GM12874 (cell line): ENCODE measurements around the gene PPIB.

Experiments
- TF ChIP-seq, protein P1 (sequence below): IDR thresholded peaks from 2 replicates; pipeline ENCODE4 v1.5.1; 2011; ENCODE audit warnings: low read depth, mild to moderate bottlenecking, control low read depth, low read length, moderate library complexity; ENCODE audit not compliant: insufficient read depth

The PPIB gene

GRCh38 chr15:64149424-64149823, 13.4 kb downstream of the PPIB start:
- TF ChIP-seq, protein P1, sequence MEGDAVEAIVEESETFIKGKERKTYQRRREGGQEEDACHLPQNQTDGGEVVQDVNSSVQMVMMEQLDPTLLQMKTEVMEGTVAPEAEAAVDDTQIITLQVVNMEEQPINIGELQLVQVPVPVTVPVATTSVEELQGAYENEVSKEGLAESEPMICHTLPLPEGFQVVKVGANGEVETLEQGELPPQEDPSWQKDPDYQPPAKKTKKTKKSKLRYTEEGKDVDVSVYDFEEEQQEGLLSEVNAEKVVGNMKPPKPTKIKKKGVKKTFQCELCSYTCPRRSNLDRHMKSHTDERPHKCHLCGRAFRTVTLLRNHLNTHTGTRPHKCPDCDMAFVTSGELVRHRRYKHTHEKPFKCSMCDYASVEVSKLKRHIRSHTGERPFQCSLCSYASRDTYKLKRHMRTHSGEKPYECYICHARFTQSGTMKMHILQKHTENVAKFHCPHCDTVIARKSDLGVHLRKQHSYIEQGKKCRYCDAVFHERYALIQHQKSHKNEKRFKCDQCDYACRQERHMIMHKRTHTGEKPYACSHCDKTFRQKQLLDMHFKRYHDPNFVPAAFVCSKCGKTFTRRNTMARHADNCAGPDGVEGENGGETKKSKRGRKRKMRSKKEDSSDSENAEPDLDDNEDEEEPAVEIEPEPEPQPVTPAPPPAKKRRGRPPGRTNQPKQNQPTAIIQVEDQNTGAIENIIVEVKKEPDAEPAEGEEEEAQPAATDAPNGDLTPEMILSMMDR: peak; percentile 26; the same call in 1 of the 2 replicates

- TF ChIP-seq, protein P1: no peak
Measured at GRCh38 chr15:64148581-64148980, 14.2 kb downstream of the PPIB start.

DNA sequence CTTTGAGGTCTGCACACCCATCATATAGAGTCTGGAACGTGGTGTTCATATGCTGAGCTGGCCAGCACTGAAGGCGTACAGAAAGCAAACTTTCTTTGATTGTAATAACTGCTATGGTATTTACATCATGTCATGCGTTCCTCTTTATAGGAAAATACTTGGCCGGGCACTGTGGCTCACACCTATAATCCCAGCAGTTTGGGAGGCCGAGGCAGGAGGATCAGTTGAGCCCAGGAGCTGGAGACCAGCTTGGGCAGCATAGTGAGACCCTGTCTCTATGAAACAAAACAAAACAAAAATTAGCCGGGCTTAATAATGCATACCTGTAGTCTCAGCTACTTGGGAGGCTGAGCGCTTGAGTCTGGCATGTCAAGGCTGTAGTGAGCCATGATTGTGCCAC, 14.7 kb downstream of the PPIB start:
- TF ChIP-seq, protein P1: no peak

DNA sequence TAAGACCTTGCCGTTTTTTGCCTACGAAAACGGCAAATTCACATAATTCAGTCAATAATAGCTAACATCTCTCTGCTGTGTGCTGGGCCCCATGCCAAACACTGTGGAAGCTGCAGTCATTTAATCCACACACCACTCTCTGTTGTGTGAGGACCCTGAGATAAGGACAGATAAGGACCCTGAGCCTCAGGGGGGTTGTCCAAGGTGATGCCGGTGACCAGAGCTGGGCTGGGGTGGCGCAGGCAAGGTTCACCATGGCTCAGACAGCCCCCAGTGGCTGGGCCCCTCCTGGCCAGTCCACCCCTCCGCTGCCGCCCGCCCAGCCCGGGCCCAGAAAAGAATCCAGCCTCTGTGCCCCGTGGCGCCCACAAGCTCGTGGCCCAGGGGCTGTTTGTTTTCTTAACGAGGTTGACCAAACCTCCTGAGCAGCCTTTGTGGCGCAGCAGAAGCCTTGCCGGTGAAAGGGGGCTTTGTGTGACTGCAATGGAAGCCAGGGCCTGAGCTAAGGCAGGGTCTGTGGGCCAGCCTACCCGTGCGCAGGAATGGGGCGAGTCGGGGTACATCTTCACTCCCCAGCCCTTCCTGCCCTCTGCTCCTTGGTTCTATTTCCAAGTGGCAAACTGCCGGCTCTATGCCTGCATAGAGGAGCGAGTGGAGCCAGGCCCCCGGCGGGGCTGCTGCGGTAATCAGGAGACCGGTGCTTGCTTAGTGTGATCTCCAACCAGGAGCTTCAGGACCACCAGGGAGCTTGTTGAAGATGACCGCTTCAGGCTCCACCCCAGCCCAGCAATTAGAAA, 15.7 kb downstream of the PPIB start:
- TF ChIP-seq, protein P1: no peak

- TF ChIP-seq, protein P1: no peak
Measured at GRCh38 chr15:64146520-64146884, 16.3 kb downstream of the PPIB start.

- TF ChIP-seq, protein P1: no peak
Measured at GRCh38 chr15:64146041-64146440, 16.8 kb downstream of the PPIB start.

DNA sequence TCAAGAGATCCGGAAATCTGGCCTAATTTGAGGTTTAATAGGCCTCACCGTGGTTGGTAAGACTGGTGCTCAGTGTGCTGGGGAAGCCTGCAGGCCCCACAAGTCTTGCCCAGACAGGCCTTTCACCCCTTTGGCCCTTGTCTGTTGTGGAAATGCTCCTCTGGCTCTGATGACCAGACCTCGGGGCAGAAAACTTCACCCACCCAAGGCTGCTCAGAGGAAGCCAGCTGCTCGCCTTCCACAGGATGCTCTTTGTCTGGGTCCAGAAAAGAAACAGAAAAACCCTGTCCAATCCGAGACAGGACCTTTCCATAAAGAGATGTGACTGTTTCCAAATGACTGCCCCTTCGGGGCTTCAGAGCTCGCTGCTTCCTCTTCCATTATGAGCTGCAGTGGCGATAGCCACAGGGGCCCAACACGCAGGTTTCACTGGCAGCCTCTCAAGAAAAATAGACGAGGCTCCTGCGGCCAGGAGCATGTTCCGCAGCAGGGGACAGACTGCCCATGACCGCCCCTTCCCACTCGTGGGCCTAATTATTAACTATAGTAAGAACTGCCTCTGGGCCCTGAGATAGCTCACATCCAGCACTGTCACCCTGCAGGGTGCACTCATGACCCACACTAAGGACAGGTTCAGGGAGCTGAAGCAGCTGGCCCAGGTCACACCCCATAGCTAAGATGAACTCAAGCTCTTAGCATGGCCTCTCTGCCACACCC, 18.1 kb downstream of the PPIB start:
- TF ChIP-seq, protein P1: no peak
